Natural killer cell (primary cell): ENCODE results near the gene ARHGAP26. TPM values are rescaled to one million over a fixed set of nuclear protein-coding genes. Genes with fewer than 3 reads are reported as not detected.

Experiments
- ATAC-seq, 3 donors: fragments of 150-1000 bp in 2 of 3; fragments of 200-7000 bp in 1 of 3; cut with Tn5 transposase; 1 replicate in 1 of 3; 2 replicates in 2 of 3; pipeline ENCODE4 v1.10.0; 2021; ENCODE audit warnings: mild to moderate bottlenecking in 2 of 3, moderate library complexity in 2 of 3
- DNase-seq, 2 donors: peaks; one replicate each; pipeline versions ENCODE4 v3.0.0 to v3.0.0-alpha.2; 2013 to 2021; ENCODE audit warnings: mixed read lengths in 1 of 2
- H3K27ac ChIP-seq: one replicate; pipeline ENCODE4 v1.5.1; 2013; ENCODE audit warnings: mild to moderate bottlenecking, low read length
- H3K27me3 ChIP-seq: one replicate; pipeline ENCODE4 v1.6.1; 2013; ENCODE audit warnings: low read length; ENCODE audit not compliant: control insufficient read depth, insufficient read depth
- H3K36me3 ChIP-seq: one replicate; pipeline ENCODE4 v1.6.1; 2013; ENCODE audit warnings: low read length; ENCODE audit not compliant: control insufficient read depth, insufficient read depth
- H3K4me1 ChIP-seq: one replicate; pipeline ENCODE4 v1.6.1; 2013; ENCODE audit warnings: low read length; ENCODE audit not compliant: control insufficient read depth, insufficient read depth
- H3K4me3 ChIP-seq: one replicate; pipeline ENCODE4 v1.5.1; 2013; ENCODE audit warnings: low read length
- H3K9me3 ChIP-seq: one replicate; pipeline ENCODE4 v1.6.1; 2013; ENCODE audit warnings: low read length; ENCODE audit not compliant: control insufficient read depth, insufficient read depth
- H3K27ac Mint-ChIP-seq, 2 donors: one replicate each; pipeline ENCODE4 v1.8.0; 2022; ENCODE audit warnings: mild to moderate bottlenecking in 2 of 2, mixed read lengths in 2 of 2, moderate library complexity in 1 of 2
- H3K27me3 Mint-ChIP-seq, 2 donors: one replicate each; pipeline ENCODE4 v1.8.0; 2022; ENCODE audit warnings: low read depth in 2 of 2, mixed read lengths in 2 of 2
- H3K36me3 Mint-ChIP-seq: one replicate; pipeline ENCODE4 v1.8.0; 2022; ENCODE audit warnings: mixed read lengths
- H3K4me1 Mint-ChIP-seq, 2 donors: one replicate each; pipeline ENCODE4 v1.8.0; 2022; ENCODE audit warnings: mixed read lengths in 2 of 2
- H3K4me3 Mint-ChIP-seq: one replicate; pipeline ENCODE4 v1.8.0; 2022; ENCODE audit warnings: mild to moderate bottlenecking, moderate library complexity, mixed read lengths
- H3K9me3 Mint-ChIP-seq, 2 donors: one replicate each; pipeline ENCODE4 v1.8.0; 2022; ENCODE audit warnings: mixed read lengths in 2 of 2
- WGBS: methylation state at CpG from one replicate; pipeline ENCODE4 v1.1.7; 2013; ENCODE audit warnings: missing lambda C conversion rate; ENCODE audit not compliant: insufficient coverage; 5-methylcytosine and 5-hydroxymethylcytosine counted together
- intact Hi-C: fragments of 100-400 bp; cut with micrococcal nuclease; formaldehyde crosslinking; loops from one replicate; pipeline ENCODE4 v1.14.2; 2022
- total RNA-seq, 4 donors: library from RNA; stranded (reverse); fragments of 120-200 nt in 1 of 4; gene quantifications; one replicate each; pipeline versions ENCODE4 v1.2.3 to v1.2.4, GENCODE V29; 2013 to 2022
- TF ChIP-seq, protein P1 (sequence below): fragments of 200-600 bp; IDR thresholded peaks from one replicate; pipeline ENCODE4 v1.8.0; 2022; ENCODE audit warnings: antibody characterized with exemption

ARHGAP26 gene
- total RNA-seq, 3 donors from 2014 or later (not counting 1 experiment from before 2014, with no cell fraction given) = 153 to 159 (median 158) TPM

DNA sequence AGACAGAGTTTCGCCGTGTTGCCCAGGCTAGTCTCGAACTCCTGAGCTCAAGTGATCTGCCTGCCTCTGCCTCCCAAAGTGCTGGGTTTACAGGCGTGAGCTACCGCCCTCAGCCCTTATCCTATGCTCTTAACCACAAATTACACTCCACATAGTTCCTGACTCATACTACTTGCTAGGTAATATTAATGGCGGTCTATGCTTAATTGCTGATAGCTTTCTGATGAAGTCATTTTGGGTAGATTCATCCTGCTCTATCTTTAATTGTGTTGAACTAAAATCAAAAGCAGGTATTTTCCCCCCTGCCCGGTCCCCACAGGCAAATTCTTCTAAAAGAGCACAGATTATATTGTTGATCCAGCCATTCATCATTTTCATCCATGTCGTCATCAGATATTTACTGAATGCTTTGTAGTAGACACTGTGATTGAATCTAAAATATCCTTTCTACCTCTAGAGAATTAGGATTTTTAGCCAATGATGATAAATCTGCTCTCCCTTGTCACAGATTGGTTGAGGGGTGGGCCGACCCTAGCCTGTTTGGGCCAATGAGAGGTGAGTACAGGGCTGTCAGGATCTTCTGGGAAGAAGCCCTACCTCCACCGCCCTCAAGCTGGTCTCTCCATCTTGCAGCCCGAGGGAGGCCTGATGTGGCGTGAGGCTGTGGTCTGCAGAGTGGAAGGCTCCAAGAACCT is 488.5 kb downstream of the ARHGAP26 start:
- H3K27ac ChIP-seq = no peak overlapping the region
- ATAC-seq = no peak
- H3K4me3 ChIP-seq = no peak overlapping the region
- H3K27me3 ChIP-seq = no peaks in the 10 kb centered on the region
- H3K9me3 Mint-ChIP-seq = no peaks in the 10 kb centered on the region
- no peaks in the 10 kb centered on the region for H3K36me3 ChIP-seq
- no peaks in the 10 kb centered on the region for H3K36me3 Mint-ChIP-seq
- no peaks in the 10 kb centered on the region for H3K4me1 Mint-ChIP-seq
- no peak overlapping the region for H3K27ac Mint-ChIP-seq
- H3K9me3 ChIP-seq = no peaks in the 10 kb centered on the region
- H3K4me3 Mint-ChIP-seq = no peak overlapping the region
- intact Hi-C loops = no loop called here
- no peaks in the 10 kb centered on the region for H3K27me3 Mint-ChIP-seq
- 94% methylated on average over 10 of the region's 12 CpGs for WGBS
- TF ChIP-seq, protein P1, sequence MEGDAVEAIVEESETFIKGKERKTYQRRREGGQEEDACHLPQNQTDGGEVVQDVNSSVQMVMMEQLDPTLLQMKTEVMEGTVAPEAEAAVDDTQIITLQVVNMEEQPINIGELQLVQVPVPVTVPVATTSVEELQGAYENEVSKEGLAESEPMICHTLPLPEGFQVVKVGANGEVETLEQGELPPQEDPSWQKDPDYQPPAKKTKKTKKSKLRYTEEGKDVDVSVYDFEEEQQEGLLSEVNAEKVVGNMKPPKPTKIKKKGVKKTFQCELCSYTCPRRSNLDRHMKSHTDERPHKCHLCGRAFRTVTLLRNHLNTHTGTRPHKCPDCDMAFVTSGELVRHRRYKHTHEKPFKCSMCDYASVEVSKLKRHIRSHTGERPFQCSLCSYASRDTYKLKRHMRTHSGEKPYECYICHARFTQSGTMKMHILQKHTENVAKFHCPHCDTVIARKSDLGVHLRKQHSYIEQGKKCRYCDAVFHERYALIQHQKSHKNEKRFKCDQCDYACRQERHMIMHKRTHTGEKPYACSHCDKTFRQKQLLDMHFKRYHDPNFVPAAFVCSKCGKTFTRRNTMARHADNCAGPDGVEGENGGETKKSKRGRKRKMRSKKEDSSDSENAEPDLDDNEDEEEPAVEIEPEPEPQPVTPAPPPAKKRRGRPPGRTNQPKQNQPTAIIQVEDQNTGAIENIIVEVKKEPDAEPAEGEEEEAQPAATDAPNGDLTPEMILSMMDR = no peak
- DNase-seq = no peak
- no peaks in the 10 kb centered on the region for H3K4me1 ChIP-seq

DNA sequence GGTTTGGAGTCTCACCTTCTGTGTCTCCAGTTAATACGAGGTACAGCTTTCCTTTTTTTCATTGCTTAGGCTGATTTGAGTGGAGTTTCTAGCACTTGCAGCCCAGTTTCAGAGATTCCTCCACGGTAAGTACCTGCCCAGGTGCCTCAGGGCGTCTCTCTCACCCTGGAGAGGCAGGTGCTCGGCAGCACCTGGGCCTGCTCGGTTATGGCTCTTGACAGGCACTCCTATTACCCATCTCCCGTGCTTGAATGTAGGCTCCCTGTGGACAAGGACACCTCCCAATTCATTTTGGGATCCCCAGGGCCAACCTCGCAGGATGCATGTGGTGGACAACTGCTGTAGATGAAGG is 489.1 kb downstream of the ARHGAP26 start:
- TF ChIP-seq, protein P1 = no peak
- H3K9me3 Mint-ChIP-seq = no peaks in the 10 kb centered on the region
- no peak overlapping the region for H3K27ac Mint-ChIP-seq
- no peak overlapping the region for H3K4me3 Mint-ChIP-seq
- no peaks in the 10 kb centered on the region for H3K36me3 ChIP-seq
- ATAC-seq = no peak
- no peaks in the 10 kb centered on the region for H3K36me3 Mint-ChIP-seq
- H3K27me3 ChIP-seq = no peaks in the 10 kb centered on the region
- no peaks in the 10 kb centered on the region for H3K4me1 Mint-ChIP-seq
- no peaks in the 10 kb centered on the region for H3K9me3 ChIP-seq
- H3K4me1 ChIP-seq = no peaks in the 10 kb centered on the region
- no peaks in the 10 kb centered on the region for H3K27me3 Mint-ChIP-seq
- no peak overlapping the region for H3K27ac ChIP-seq
- intact Hi-C loops = no loop called here
- DNase-seq = no peak
- H3K4me3 ChIP-seq = no peak overlapping the region
- 92% methylated on average over 7 of the region's 7 CpGs for WGBS

DNA sequence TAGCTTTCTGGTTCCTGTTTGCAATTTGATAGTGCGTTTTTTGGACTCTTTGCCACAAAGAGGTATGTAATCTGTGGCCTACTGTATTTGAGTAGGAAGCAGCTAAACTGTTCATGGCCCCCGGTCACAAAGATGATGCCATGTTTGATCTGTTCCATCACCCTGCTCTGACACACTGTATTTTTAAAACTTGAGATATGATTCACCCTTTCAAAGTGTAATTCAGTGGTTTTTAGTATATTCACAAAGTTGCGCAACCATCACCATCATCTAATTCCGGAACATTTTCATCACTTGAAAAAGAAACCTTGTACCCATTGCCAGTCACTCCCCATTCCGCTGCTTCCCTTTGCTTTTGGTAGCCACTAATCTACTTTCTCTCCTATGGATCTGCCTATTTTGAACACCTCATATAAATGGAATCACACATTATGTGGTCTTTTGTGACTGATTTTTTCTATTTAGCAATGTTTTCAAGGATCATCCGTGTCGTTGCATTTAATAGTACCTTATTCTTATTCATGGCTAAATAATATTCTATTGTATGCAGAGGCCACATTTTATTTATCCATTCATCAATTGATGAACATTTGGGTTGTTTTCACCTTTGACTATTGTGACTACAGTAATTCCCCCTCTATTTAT is 491.7 kb downstream of the ARHGAP26 start:
- Mint-ChIP-seq H3K36me3 (no peaks in the 10 kb centered on the region), H3K4me1 (no peaks in the 10 kb centered on the region), H3K4me3 (no peak overlapping the region), H3K27ac (no peak overlapping the region), H3K9me3 (peaks cover 2 to 4% of the 10 kb centered on the region in 2 donors), H3K27me3 (no peaks in the 10 kb centered on the region)
- DNase-seq (no peak), ATAC-seq (peak in 1 of 3 donors; percentile 63)
- TF ChIP-seq, protein P1 = no peak
- 82% methylated on average over 5 of the region's 7 CpGs for WGBS
- intact Hi-C loops = no loop called here
- H3K36me3 ChIP-seq = no peaks in the 10 kb centered on the region
- no peaks in the 10 kb centered on the region for H3K9me3 ChIP-seq
- no peak overlapping the region for H3K27ac ChIP-seq
- no peaks in the 10 kb centered on the region for H3K27me3 ChIP-seq
- H3K4me1 ChIP-seq = no peaks in the 10 kb centered on the region
- H3K4me3 ChIP-seq = no peak overlapping the region
